ENCODE results near the gene SORL1-AS1.

Gene SORL1-AS1

GRCh38 chr11:121421149-121421901 lies 31.4 kb downstream of the SORL1-AS1 start:
- ATAC-seq (no peak), DNase-seq (no peak)
- Mint-ChIP-seq H3K9me3 (peaks cover 0 to 3% (median 0%) of the 10 kb centered on the region in 9 donors), H3K36me3 (peaks cover 0 to 5% (median 3%) of the 10 kb centered on the region in 3 donors), H3K4me3 (peak overlapping the region in 3 of 10 donors; percentile 16 to 54 (median 36)), H3K27me3 (no peaks in the 10 kb centered on the region), H3K4me1 (peaks cover 46 to 93% (median 87%) of the 10 kb centered on the region in 4 donors), H3K27ac (peak overlapping the region in 9 of 10 donors; percentile 7 to 94 (median 52))
- POLR2A ChIA-PET: interaction anchor here (1.0 to 12.0 kb wide), 2 partner anchors 14 to 29 kb away, joined by 3 to 124 read pairs; partner anchors contain the start of genes SORL1 and SORL1-AS1

GRCh38 chr11:121420398-121420797 lies 32.4 kb downstream of the SORL1-AS1 start:
- H3K36me3 Mint-ChIP-seq: peaks cover 0 to 5% (median 0%) of the 10 kb centered on the region in 3 donors
- H3K27me3 Mint-ChIP-seq: no peaks in the 10 kb centered on the region
- peak overlapping the region; percentile 7 to 95 (median 83) for H3K27ac Mint-ChIP-seq
- DNase-seq: peak in 1 of 10 donors; percentile 22
- peaks cover 0 to 3% (median 0%) of the 10 kb centered on the region in 9 donors for H3K9me3 Mint-ChIP-seq
- H3K4me1 Mint-ChIP-seq: peaks cover 47 to 91% (median 87%) of the 10 kb centered on the region in 4 donors
- peak overlapping the region in 6 of 10 donors; percentile 7 to 43 (median 19) for H3K4me3 Mint-ChIP-seq
- POLR2A ChIA-PET: interaction anchor here (12.0 kb wide), 1 partner anchor 30 kb away, joined by 124 read pairs; the partner anchor contains the start of genes SORL1 and SORL1-AS1
- ATAC-seq: no peak

GRCh38 chr11:121419836-121420235 lies 32.9 kb downstream of the SORL1-AS1 start:
- Mint-ChIP-seq H3K9me3 (peaks cover 0 to 2% (median 0%) of the 10 kb centered on the region in 9 donors), H3K27me3 (no peaks in the 10 kb centered on the region), H3K36me3 (peaks cover 0 to under 1% (median 0%) of the 10 kb centered on the region in 3 donors), H3K4me1 (peaks cover 48 to 90% (median 87%) of the 10 kb centered on the region in 4 donors), H3K27ac (peak overlapping the region; percentile 7 to 95 (median 83)), H3K4me3 (peak overlapping the region in 3 of 10 donors; percentile 7 to 43 (median 8))
- POLR2A ChIA-PET: interaction anchor here (1.5 to 12.0 kb wide), 2 partner anchors 15 to 30 kb away, joined by 3 to 124 read pairs; partner anchors contain the start of genes SORL1 and SORL1-AS1
- DNase-seq: no peak
- ATAC-seq: no peak

GRCh38 chr11:121418625-121419114 lies 34.1 kb downstream of the SORL1-AS1 start:
- peak overlapping the region; percentile 78 to 96 (median 90) for H3K27ac Mint-ChIP-seq
- H3K4me3 Mint-ChIP-seq: peak overlapping the region in 8 of 10 donors; percentile 21 to 65 (median 44)
- no peaks in the 10 kb centered on the region for H3K9me3 Mint-ChIP-seq
- DNase-seq: peak in 9 of 10 donors; percentile 34 to 85 (median 71)
- POLR2A ChIA-PET: interaction anchor here (0.8 to 12.0 kb wide), 3 partner anchors 17 to 45 kb away, joined by 3 to 124 read pairs (median 3); partner anchors contain the start of genes SORL1 and SORL1-AS1
- H3K27me3 Mint-ChIP-seq: no peaks in the 10 kb centered on the region
- ATAC-seq: peak; percentile 56 to 86
- H3K4me1 Mint-ChIP-seq: peaks cover 39 to 85% (median 80%) of the 10 kb centered on the region in 4 donors
- H3K36me3 Mint-ChIP-seq: no peaks in the 10 kb centered on the region

- no peaks in the 10 kb centered on the region for H3K9me3 Mint-ChIP-seq
- POLR2A ChIA-PET: interaction anchor here (0.7 to 12.0 kb wide), 9 partner anchors 9 to 196 kb away, joined by 3 to 124 read pairs (median 4); partner anchors contain the start of genes SC5D, SORL1 and SORL1-AS1
- H3K27me3 Mint-ChIP-seq: no peaks in the 10 kb centered on the region
- no peak for DNase-seq
- H3K4me3 Mint-ChIP-seq: peak overlapping the region in 9 of 10 donors; percentile 52 to 77 (median 64)
- peak overlapping the region; percentile 85 to 96 (median 92) for H3K27ac Mint-ChIP-seq
- no peak for ATAC-seq
- H3K36me3 Mint-ChIP-seq: no peaks in the 10 kb centered on the region
- H3K4me1 Mint-ChIP-seq: peaks cover 37 to 82% (median 70%) of the 10 kb centered on the region in 4 donors
These were observed 35.2 kb downstream of the SORL1-AS1 start for GRCh38 chr11:121417607-121418006.

- ATAC-seq: peak; percentile 45 to 71
- H3K4me3 Mint-ChIP-seq: peak overlapping the region in 9 of 10 donors; percentile 52 to 77 (median 64)
These were observed 35.7 kb downstream of the SORL1-AS1 start for GRCh38 chr11:121417055-121417551.

GRCh38 chr11:121415856-121416255 lies 36.9 kb downstream of the SORL1-AS1 start:
- no peaks in the 10 kb centered on the region for H3K36me3 Mint-ChIP-seq
- no peak for DNase-seq
- POLR2A ChIA-PET: interaction anchor here (0.7 to 12.0 kb wide), 2 partner anchors 34 to 72 kb away, joined by 5 to 124 read pairs; partner anchors contain the start of genes SORL1 and SORL1-AS1

More at GRCh38 chr11:121417055-121417551, 35.7 kb downstream of the SORL1-AS1 start:
- Mint-ChIP-seq H3K27me3 (no peaks in the 10 kb centered on the region), H3K4me1 (peaks cover 36 to 77% (median 66%) of the 10 kb centered on the region in 4 donors), H3K9me3 (no peaks in the 10 kb centered on the region), H3K36me3 (no peaks in the 10 kb centered on the region), H3K27ac (peak overlapping the region; percentile 85 to 96 (median 91))
- POLR2A ChIA-PET: interaction anchor here (0.7 to 12.0 kb wide), 8 partner anchors 9 to 196 kb away, joined by 3 to 124 read pairs (median 6); partner anchors contain the start of genes SC5D, SORL1 and SORL1-AS1
- DNase-seq: peak; percentile 25 to 71 (median 52)

GRCh38 chr11:121414141-121414913 lies 38.4 kb downstream of the SORL1-AS1 start:
- H3K36me3 Mint-ChIP-seq: no peaks in the 10 kb centered on the region
- ATAC-seq: no peak
- no peak overlapping the region for H3K4me3 Mint-ChIP-seq
- DNase-seq: no peak
- peaks cover 20 to 53% (median 40%) of the 10 kb centered on the region in 4 donors for H3K4me1 Mint-ChIP-seq
- no peaks in the 10 kb centered on the region for H3K27me3 Mint-ChIP-seq
- POLR2A ChIA-PET: interaction anchor here (0.6 to 12.0 kb wide), 6 partner anchors 13 to 118 kb away, joined by 3 to 124 read pairs (median 3); partner anchors contain the start of genes SORL1 and SORL1-AS1
- H3K9me3 Mint-ChIP-seq: no peaks in the 10 kb centered on the region
- peak overlapping the region in 8 of 10 donors; percentile 4 to 84 (median 76) for H3K27ac Mint-ChIP-seq

More at GRCh38 chr11:121415856-121416255, 36.9 kb downstream of the SORL1-AS1 start:
- Mint-ChIP-seq H3K27ac (peak overlapping the region; percentile 10 to 89 (median 74)), H3K4me1 (peaks cover 27 to 64% (median 53%) of the 10 kb centered on the region in 4 donors), H3K4me3 (peak overlapping the region in 2 of 10 donors; percentile 8 to 27), H3K9me3 (no peaks in the 10 kb centered on the region), H3K27me3 (no peaks in the 10 kb centered on the region)
- no peak for ATAC-seq

- Mint-ChIP-seq H3K27me3 (no peaks in the 10 kb centered on the region), H3K27ac (peak overlapping the region in 9 of 10 donors; percentile 20 to 92 (median 72)), H3K4me1 (peaks cover 16 to 41% (median 25%) of the 10 kb centered on the region in 4 donors), H3K36me3 (no peaks in the 10 kb centered on the region), H3K9me3 (no peaks in the 10 kb centered on the region), H3K4me3 (no peak overlapping the region)
- ATAC-seq (no peak), DNase-seq (no peak)
- POLR2A ChIA-PET: interaction anchor here (1.2 to 12.0 kb wide), 3 partner anchors 15 to 40 kb away, joined by 4 to 124 read pairs (median 5); partner anchors contain the start of genes SORL1 and SORL1-AS1
These were observed 39.9 kb downstream of the SORL1-AS1 start for GRCh38 chr11:121412711-121413415.

- DNase-seq (no peak), ATAC-seq (no peak)
- Mint-ChIP-seq H3K9me3 (no peaks in the 10 kb centered on the region), H3K4me3 (no peak overlapping the region), H3K4me1 (peaks cover 11 to 34% (median 18%) of the 10 kb centered on the region in 4 donors), H3K27me3 (no peaks in the 10 kb centered on the region), H3K36me3 (no peaks in the 10 kb centered on the region), H3K27ac (peak overlapping the region in 8 of 10 donors; percentile 2 to 80 (median 34))
- POLR2A ChIA-PET: interaction anchor here (1.6 to 12.0 kb wide), 2 partner anchors 16 to 38 kb away, joined by 5 to 124 read pairs; partner anchors contain the start of genes SORL1 and SORL1-AS1
These were observed 40.7 kb downstream of the SORL1-AS1 start for GRCh38 chr11:121412000-121412587.
